Renal pelvis (tissue), 4 donors: Measurements from ENCODE around the gene KCNH2. TPM values are rescaled to one million over a fixed set of nuclear protein-coding genes. Genes with fewer than 3 reads are reported as not detected.
"Not testable (repeated sequence)": the region's sequence is repeated elsewhere in the genome, so short reads cannot be mapped to it uniquely, and the experiment has no call there.

Source experiments
- DNase-seq: peaks from one replicate; pipeline ENCODE4 v3.0.0-alpha.2; 2013
- polyA plus RNA-seq, 3 donors: library from polyadenylated mRNA; unstranded; fragments of 120-200 nt; gene quantifications; one replicate each; pipeline ENCODE4 v1.2.1, GENCODE V29; 2013; ENCODE audit not compliant: insufficient read length in 3 of 3

KCNH2 gene
- polyA plus RNA-seq, 3 donors = 16.9 to 22.5 (median 21.0) TPM

- DNase-seq = no peak
Measured at GRCh38 chr7:150936018-150936417, 42.1 kb downstream of the KCNH2 start.

GRCh38 chr7:150935149-150935548, 43.0 kb downstream of the KCNH2 start:
- no peak for DNase-seq

- DNase-seq = no peak
Measured at GRCh38 chr7:150934045-150934766, 43.9 kb downstream of the KCNH2 start.

GRCh38 chr7:150931199-150931869, 46.8 kb downstream of the KCNH2 start:
- no peak for DNase-seq

- DNase-seq = no peak
Measured at GRCh38 chr7:150928541-150928940, 49.6 kb downstream of the KCNH2 start.

- no peak for DNase-seq
Measured at GRCh38 chr7:150927956-150928344, 50.2 kb downstream of the KCNH2 start.

GRCh38 chr7:150927157-150927955, 50.8 kb downstream of the KCNH2 start:
- DNase-seq = no peak

GRCh38 chr7:150926066-150926465, 52.1 kb downstream of the KCNH2 start:
- DNase-seq = no peak

GRCh38 chr7:150924369-150924781, 53.7 kb downstream of the KCNH2 start:
- DNase-seq = no peak

- no peak for DNase-seq
Measured at GRCh38 chr7:150923802-150924201, 54.3 kb downstream of the KCNH2 start.

GRCh38 chr7:150923196-150923595, 54.9 kb downstream of the KCNH2 start:
- DNase-seq = no peak

GRCh38 chr7:150919160-150919559, 59.0 kb downstream of the KCNH2 start:
- no peak for DNase-seq

GRCh38 chr7:150918378-150918777, 59.7 kb downstream of the KCNH2 start:
- no peak for DNase-seq

- no peak for DNase-seq
Measured at GRCh38 chr7:150917969-150918368, 60.2 kb downstream of the KCNH2 start.

- no peak for DNase-seq
Measured at GRCh38 chr7:150916670-150917069, 61.5 kb downstream of the KCNH2 start.

- no peak for DNase-seq
Measured at GRCh38 chr7:150914966-150915365, 63.2 kb downstream of the KCNH2 start.

GRCh38 chr7:150914196-150914595, 63.9 kb downstream of the KCNH2 start:
- DNase-seq = no peak

GRCh38 chr7:150912427-150912826, 65.7 kb downstream of the KCNH2 start:
- DNase-seq = no peak

GRCh38 chr7:150911590-150912267, 66.4 kb downstream of the KCNH2 start:
- no peak for DNase-seq

- DNase-seq = no peak
Measured at GRCh38 chr7:150910996-150911422, 67.1 kb downstream of the KCNH2 start.

- DNase-seq = not testable (repeated sequence)
Measured at GRCh38 chr7:150910305-150910995, 67.7 kb downstream of the KCNH2 start.
